Measurements from ENCODE around the gene CENPS. TPM values are rescaled to one million over a fixed set of nuclear protein-coding genes. Genes with fewer than 3 reads are reported as not detected.

The CENPS gene
- total RNA-seq = 10 to 100 TPM in 1 of 4 donors, 1 to 10 TPM in 3; 2.6 to 15.4 (median 6.2) TPM

- peak within 1 kb of the TSS; percentile 61 to 78 for H3K27ac ChIP-seq
- DNase-seq = peak; percentile 91 to 94
- no peaks in the 10 kb centered on the region for H3K9me3 ChIP-seq
- peak; percentile 85 to 99 (median 98) for TF ChIP-seq CTCF (IDR thresholded peaks at IDR 0.05)
- TF ChIP-seq POLR2A (IDR thresholded peaks at IDR 0.05) = peak in 1 of 2 donors; percentile 55
- H3K27me3 ChIP-seq = no peaks in the 10 kb centered on the region
- intact Hi-C loops (cut with DNase I; ENCODE audit: low total_unique reads) = loop anchor here (10.0 kb wide), 1 partner anchor 64 kb away; no protein-coding TSS in a partner anchor
- no peaks in the 10 kb centered on the region for H3K36me3 ChIP-seq
- H3K4me3 ChIP-seq = peak within 1 kb of the TSS; percentile 51 to 65
- no peaks in the 10 kb centered on the region for H3K4me1 ChIP-seq
Observed at GRCh38 chr1:10430216-10431069, at the start of gene CENPS. TSS of gene CENPS (plus strand) at chr1:10430433. CDS start at chr1:10430518, 85 bp downstream.

GRCh38 chr1:10380594-10381275 lies 49.5 kb upstream of the CENPS start:
- intact Hi-C loops (cut with DNase I; ENCODE audit: low total_unique reads) = no loop called here
- Histone ChIP-seq H3K27me3 (no peaks in the 10 kb centered on the region), H3K4me1 (no peaks in the 10 kb centered on the region), H3K36me3 (no peaks in the 10 kb centered on the region), H3K4me3 (no peak overlapping the region), H3K9me3 (no peaks in the 10 kb centered on the region), H3K27ac (no peak overlapping the region)
- DNase-seq = no peak
- TF ChIP-seq CTCF (IDR thresholded peaks at IDR 0.05) = no peak
- no peak for TF ChIP-seq POLR2A (IDR thresholded peaks at IDR 0.05)

- no peak overlapping the region for H3K4me3 ChIP-seq
- no peaks in the 10 kb centered on the region for H3K27me3 ChIP-seq
- no peak overlapping the region for H3K27ac ChIP-seq
- no peaks in the 10 kb centered on the region for H3K9me3 ChIP-seq
- DNase-seq = no peak
- intact Hi-C loops (cut with DNase I; ENCODE audit: low total_unique reads) = no loop called here
- TF ChIP-seq POLR2A (IDR thresholded peaks at IDR 0.05) (no peak), CTCF (IDR thresholded peaks at IDR 0.05) (no peak)
- no peaks in the 10 kb centered on the region for H3K36me3 ChIP-seq
- H3K4me1 ChIP-seq = no peaks in the 10 kb centered on the region
Observed at GRCh38 chr1:10383630-10384029, 46.6 kb upstream of the CENPS start.

GRCh38 chr1:10384219-10384618 lies 46.0 kb upstream of the CENPS start:
- Histone ChIP-seq H3K4me3 (no peak overlapping the region), H3K27me3 (no peaks in the 10 kb centered on the region), H3K36me3 (no peaks in the 10 kb centered on the region), H3K4me1 (no peaks in the 10 kb centered on the region), H3K9me3 (no peaks in the 10 kb centered on the region), H3K27ac (no peak overlapping the region)
- DNase-seq = no peak
- TF ChIP-seq POLR2A (IDR thresholded peaks at IDR 0.05) (no peak), CTCF (IDR thresholded peaks at IDR 0.05) (no peak)
- intact Hi-C loops (cut with DNase I; ENCODE audit: low total_unique reads) = no loop called here
